Fibroblast of the conjunctiva (primary cell): ENCODE data around the gene KRT6C.
"Not testable (repeated sequence)": the region's sequence is repeated elsewhere in the genome, so short reads cannot be mapped to it uniquely, and the experiment has no call there.

ENCODE experiments used
- DNase-seq: peaks from one replicate; pipeline ENCODE4 v3.0.0-alpha.2; 2010; ENCODE audit warnings: low read depth

KRT6C gene

DNA sequence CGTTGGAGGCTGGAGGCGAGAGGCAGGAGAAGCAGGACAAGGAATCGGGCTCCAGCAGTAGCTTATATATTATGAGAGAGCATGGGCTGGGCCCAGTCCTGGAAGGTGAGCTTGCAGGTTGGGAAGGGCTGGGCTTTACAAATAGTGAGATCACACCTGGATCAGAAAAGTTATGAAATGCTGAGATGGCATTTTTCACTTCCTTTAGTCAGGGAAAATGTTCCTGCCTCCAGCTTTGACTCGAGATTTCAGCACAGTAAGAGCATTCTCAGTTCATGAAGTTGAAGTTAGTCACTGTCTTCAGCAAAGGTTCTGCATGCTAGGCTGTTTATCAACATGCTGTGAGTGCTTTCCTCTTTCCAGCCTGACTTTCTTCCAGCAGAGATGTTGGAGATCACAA lies at the start of gene KRT6C:
Gene KRT6C (minus strand): TSS at position 38 of the 400 bp plus-strand sequence. CDS start 68 bp downstream, outside the sequence.
- DNase-seq = no peak

DNA sequence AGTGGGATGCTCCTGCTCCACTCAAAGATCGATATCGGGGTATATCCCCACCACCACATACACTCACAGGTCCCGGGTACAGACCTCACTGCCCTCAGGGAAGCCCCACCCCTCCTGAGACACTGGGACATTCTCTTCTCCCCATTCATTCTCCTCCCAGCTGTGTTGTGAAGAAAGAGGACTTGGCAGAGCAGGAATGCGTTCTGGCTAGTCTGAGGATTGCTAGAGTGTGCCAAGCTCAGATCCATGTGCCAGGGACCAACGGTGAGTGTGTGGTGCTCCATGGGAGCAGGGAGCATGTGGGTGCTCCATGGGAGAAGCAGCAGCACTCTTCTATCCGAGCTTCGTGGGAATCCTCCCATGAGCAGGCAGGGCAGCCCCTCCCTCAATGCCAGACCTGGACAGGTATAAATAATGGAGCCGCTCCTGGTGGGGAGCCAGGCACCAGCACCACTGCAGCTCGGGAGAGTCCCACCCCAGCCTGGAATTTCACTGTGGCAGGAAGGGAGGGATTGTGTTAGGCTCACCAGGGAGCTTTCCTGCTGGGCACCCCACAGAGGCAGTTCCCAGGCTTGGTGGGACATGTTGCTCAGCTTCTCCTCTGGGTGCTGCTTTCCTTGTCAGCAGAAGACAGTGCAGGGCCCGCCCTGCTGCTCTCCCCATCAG lies 48.9 kb upstream of the KRT6C start:
- DNase-seq = no peak

DNA sequence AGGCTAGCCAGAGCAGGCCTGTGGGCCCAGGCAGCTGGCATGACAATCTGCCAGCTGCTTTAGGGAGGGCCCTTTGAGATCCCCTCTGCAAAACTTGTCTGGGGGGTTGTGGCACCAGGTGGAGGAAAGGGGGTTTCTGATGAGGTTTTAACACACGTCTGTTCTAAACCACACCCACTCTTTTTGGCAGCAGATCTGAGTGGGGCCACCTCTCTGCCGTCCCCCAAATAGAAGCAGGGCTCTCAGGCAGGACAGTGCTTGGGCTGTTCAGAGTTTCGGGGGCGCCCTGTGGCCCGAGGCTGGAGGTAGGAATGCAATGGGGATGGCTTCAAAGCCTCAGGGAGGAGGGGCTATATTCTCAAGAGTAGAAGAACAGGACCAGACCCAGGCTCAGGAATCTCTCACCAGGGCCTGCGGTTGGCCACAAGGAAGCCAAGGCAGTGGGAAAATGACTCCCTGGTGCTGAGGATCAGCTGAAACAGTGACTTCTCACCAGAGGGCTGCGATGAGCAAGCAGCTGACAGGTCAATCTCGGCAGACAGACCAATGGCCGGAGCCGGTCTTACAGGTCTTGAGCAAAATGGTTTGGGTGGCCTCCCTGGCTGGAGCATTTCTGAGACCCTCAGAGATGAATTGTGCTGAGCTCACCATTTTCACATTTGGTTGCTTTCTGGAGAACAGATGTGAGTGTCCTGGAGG lies 48.1 kb upstream of the KRT6C start:
- DNase-seq = no peak

DNA sequence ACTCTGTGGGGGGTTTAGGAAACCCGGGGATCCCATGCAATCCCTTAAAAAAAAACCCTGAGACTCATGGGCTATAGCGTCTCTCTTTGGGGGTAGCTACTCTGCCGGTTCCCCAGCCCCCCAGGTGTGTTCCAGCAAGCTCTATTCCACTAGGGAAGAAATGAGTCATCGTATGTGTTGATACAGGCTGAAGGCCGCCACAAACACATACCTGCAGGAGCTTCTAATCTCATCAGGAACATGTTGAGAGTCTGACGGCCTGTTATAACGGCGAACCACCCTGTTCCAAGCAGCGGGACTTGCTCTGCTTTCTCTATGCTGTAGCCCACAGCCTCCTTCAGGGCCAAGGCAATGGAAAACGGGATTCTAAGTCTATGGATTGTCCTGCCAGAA lies 47.6 kb upstream of the KRT6C start:
- DNase-seq = no peak

DNA sequence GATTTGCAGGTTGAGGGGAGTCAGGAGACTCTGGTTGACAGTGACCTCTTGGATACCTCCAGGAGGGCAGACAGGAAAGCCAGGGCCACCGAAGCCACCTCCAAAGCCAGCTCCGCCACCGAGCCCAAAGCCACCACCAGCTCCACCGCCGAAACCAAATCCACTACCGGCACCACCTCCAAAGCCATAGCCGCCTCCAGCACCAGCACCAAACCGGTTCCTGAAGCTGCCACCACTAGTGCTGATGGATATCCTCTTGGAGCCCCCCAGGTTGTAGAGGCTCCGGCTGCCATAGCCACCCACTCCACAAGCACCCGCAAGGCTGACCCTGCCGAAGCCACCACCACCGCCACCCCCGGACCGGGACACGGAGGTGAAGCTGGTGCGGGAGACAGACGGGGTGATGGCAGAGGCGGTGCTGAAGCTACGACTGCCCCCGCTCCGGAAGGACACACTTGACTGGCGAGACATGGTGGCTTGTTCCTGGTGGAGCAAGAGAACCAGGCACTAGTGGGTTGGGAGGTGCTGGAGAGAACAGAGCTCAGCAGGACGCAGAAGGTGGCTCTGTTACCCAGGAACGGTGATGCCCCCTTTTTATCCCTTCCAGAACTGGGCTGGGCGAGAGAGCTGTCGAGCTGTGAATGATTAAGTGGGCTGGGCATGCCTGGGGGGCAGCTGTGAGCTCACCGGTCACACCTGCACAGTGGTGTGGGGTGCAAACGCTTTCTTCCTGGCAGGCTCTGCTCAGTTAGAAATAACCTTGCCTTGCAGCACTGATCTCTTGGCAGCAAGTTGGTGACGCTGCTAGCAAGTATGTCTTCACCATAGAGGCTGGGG lies 46.4 kb upstream of the KRT6C start, which contains the start of gene KRT5:
Gene KRT5 (minus strand): TSS at position 569 of the 837 bp plus-strand sequence. CDS start 98 bp downstream, at position 471.
- no peak for DNase-seq

DNA sequence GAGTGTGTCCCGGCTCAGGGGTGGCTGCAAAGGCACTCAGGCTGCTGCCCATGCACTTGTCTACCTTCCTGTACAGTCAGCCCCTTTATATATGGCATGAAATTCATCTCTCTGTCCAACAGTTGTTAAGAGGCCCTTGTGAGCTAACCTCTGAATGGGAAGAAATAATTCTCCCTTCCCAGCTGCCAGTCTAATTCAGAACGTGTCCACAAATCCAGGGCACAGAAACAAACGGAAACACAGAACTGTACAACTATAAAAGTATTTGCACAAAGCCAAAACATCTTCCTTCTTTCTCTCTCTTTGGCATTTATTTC lies 45.7 kb upstream of the KRT6C start:
- DNase-seq = no peak

DNA sequence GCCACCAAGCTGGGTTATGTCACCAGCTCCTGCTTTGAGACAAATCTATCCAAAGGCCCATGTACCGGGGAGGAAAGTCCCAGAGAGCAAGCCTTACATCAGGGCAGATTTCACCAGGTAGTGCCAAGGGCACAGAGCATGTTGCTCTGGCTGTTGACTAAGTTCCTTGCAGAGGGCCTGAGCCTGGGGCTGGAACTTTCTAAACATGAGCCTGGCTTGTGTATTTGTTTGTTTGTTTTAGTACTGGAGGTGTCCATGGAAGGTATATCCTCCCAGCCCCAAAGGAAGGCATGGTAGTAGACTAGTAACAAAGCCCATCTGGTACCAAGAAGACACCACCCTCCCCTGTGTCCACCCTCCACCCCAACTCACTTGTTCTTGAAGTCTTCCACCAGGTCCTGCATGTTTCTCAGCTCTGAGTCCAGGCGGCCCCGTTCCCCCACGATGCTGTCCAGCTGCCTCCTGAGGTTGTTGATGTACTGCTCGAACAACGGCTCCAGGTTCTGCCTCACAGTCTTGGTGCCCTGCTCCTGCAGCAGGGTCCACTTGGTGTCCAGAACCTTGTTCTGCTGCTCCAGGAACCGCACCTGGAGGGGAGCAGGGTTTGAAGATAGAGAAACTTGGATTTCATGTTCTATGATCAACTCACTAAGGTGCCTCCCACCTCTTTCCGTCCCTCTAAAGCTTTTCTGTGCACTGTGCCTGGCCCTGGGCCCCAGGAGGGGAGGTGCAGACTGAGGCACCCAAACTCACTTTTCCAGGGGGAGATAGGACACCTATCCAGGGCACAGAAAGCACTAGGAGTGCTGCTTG lies 45.2 kb upstream of the KRT6C start:
- no peak for DNase-seq

DNA sequence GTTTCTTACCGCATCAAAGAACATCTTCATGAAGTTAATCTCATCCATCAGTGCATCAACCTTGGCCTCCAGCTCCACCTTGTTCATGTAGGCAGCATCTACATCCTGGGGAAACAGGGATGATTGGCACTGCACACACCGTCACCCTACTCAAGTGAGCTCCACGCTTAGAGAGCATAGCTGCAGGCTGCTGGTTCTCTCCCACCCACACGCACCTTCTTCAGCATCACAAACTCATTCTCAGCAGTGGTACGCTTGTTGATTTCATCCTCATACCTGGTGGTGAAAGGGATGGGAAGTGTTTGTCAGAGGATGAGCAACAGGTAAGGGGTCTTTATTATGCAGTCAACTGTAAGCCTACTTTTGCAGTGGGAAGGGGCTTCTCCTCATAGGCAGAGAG lies 44.3 kb upstream of the KRT6C start:
- no peak for DNase-seq

DNA sequence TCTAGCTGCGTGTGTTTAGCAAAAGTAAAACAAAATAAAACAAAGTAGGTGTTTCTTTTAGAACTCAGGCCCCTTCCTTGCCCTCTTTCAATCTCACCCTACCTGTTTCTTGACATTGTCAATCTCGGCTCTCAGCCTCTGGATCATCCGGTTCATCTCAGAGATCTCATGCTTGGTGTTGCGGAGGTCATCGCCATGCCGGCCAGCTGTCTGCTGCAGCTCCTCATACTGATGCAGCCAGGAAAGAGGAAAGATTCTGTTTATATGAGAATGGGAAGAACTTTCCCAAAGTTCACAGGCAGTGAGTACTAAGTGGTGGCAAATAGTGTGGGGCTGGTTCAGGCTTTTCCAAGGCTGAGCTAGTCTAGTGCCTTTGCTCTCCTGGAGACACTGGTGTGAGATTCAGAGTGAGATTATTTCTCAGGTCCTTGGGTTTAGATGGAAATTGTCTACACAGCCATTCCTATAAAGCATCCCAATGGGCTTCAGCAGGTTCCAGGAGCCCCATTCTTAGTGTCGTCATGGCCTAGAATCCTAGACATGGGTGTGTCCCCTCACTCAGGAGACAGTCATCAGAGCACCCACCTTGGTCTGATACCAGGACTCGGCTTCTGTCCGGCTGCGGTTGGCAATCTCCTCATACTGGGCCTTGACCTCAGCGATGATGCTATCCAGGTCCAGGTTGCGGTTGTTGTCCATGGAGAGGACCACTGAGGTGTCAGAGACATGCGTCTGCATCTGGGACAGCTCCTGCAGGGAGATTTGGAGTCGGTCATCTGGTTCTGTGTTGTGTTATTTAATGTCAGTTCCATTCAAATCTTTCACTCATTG lies 43.6 kb upstream of the KRT6C start:
- no peak for DNase-seq

DNA sequence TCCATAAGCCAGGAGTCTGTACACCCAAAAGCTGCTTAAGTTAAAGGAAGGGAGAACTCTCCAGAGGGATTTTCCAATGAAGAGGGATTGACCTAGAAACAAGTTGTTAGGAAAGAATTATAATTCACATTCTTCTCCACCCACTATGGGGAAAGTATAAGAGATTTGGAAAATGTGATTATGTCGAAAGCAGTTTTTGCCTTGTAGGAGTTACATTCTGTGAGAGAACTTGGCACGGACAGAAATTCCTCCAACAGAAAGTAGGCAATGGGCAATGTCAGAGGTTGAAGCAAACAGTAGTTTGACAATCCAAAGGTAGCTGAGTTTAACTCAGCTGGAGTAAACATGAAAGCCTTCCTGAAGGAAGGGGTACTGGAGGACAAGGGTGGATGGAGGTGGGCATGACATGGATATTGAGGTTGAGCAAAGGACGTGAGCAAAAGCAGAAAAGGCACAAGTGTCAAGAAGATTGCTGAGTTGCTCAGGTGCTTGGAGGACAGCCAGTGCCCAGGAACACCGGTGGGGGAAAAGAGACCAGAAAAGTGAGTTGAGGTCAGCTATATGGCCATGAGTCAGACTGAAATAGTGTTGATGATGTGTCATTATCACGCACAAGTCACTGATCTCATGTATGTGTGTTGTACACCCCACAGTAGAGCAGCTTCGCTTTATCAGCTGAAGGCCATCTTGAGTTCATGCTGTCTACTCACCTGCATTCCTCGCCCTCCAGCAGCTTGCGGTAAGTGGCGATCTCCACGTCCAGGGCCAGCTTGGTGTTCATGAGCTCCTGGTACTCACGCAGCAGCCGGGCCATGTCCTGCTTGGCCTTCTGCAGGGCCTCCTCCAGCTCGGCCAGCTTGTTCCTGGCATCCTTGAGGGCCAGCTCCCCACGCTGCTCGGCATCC lies 42.6 kb upstream of the KRT6C start:
- no peak for DNase-seq

DNA sequence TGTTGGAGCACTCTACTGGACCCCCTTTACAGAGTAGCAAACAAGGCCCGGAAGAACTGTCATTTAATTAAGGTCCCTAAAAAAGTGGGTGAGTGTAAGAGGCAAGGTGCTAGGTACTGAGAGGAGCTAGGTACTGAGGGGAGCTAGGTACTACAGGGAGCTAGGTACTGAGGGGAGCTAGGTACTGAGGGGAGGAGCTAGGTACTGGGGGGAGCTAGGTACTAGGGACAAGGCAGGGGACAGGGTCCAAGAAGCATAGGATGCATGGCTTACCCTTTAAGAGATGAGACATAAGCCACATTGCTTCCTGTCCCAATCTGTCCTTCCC lies 41.7 kb upstream of the KRT6C start:
- DNase-seq = no peak

DNA sequence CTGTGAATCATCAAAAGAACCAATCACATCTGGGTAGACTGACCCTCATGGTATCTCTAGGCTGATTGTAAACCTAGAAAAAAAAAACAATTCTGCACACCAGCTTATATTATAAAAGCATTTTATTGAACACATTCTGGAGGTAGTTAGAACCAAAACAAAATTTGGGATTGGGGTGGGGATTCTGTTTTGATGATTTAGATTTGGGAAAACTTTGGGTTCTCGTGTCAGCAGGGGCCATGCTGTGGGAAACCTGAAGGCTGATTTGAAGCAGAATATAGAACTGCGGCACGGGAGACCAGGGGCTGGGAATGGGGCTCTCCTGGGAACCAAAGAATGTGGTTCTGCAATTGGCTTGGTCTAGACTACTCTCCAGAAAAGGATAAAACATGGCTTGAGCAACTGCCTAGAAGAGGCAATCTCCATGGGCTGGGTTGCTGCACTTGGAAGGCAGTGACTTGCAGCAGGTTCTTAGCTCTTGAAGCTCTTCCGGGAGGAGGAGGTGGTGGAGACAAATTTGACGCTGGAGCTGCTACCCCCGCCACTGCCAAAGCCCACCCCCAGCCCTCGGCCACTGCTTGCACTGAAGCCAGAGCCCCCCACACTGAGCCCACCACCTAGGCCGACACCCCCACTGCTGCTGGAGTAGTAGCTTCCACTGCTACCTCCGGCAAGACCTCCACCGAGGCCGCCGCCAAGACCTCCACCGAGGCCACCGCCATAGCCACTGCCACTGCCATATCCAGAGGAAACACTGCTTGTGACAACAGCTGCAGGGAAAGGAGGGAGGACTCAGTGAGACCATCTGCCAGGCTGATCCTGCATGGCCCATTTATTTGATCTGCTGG lies 41.1 kb upstream of the KRT6C start:
- DNase-seq = no peak

DNA sequence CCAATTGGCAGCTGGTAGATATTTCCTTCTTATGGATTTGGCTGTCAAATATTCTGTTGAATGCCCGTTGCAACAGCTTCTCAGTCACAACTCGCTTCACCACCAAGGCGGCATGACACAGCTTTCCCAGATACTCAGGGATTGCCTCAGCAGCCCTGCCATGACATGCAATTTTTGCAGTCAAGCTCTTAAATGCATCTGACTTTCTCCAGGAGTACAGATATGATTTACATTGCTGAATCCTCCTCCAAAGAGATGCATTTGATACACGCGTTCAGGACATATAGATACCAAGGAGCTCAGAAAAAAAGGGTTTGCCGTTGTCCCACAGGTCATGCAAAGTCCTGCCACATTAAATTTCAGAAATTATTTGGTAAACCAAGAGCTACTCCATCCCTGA lies 40.1 kb upstream of the KRT6C start:
- DNase-seq = no peak

DNA sequence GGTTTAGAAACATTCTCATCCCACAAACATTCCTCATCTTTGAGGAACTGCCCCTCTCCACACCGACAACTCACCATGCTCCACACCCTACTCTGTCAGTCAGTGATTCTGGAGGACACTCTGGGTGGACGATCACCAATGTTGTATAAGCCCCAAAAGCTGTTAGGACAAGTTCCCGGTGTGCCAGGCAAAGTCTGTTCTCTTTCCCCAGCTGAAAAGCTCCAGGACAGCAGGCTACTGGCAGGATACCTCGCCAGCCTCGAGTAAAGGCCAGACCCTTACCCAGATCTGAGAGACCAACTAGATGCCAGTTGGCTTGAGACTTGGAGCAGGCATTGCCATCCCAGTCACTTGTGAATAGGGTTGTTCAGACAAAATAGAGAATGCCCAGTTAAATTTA lies 34.6 kb upstream of the KRT6C start:
- no peak for DNase-seq

DNA sequence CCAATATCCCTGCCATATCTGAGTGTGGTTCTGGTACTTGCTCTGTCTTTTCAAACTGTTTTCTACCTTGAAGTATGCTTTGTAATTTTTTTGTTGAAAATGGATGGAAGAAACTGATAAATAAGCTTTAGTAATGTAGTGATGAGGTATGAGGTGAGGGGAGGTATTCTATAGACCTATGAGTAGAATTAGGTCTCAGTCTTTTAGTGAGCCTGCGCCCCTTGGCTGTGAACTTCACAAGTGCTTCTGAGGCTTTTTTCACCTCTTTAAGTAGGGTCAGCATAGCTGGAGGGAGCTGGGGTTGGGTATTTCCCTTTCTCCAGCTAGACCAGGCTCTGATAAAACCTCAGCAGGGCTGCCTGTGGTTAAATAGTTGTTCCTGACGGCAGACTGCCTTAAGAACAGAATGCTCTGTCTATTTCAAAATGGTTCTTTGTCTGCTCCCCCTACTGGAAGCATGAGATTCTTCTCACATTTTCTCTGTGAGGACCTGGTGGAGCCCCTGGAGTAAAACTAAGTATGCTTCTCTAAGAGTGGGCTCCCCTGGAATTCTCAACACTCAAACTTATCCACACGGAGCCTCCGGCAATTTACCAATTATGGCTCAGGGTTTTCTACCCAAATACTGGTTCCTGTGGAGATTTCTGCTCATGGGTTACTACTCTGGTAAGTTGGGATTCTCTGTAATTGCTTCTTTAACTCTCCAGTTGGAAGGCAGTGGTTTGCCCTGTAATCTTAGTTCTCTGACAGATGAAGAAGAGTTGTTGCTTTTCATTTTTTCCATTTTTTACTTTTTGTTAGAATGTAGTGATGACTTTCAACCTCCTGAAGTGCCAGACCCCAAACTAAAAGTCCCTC lies 33.5 kb upstream of the KRT6C start:
- DNase-seq = no peak

DNA sequence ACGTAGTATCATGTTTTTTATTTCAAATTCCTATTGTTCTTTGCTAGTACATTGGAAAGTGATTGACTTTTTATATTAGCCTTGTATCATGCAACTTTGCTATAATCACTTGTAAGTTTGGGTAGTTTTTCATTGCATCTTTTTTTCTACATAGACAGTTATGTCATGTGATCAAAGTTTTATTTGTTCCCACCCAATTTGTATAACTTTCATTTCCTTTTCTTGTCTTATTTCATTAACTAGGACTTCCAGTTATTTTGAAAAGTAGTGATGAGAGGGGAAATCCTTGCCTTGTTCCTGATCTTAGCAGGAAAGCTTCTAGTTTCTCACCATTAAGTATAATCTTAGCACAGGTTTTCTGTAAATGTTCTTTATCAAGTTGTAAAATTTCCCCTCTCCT lies 29.3 kb upstream of the KRT6C start:
- no peak for DNase-seq

DNA sequence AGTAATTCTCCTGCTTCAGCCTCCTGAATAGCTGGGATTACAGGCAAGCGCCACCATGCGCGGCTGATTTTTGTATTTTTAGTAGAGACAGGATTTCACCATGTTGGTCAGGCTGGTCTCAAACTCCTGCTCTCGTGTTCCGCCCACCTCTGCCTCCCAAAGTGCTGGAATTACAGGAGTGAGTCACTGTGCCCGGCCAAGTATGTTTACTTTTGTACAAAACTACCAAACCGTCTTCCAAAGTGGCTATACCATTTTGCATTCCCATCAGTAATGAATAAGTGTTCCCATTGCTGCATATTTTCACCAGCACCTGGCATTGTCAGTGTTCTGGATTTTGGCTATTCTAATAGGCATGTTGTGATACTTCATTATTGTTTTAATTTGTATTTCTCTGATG lies 27.9 kb upstream of the KRT6C start:
- DNase-seq = no peak

DNA sequence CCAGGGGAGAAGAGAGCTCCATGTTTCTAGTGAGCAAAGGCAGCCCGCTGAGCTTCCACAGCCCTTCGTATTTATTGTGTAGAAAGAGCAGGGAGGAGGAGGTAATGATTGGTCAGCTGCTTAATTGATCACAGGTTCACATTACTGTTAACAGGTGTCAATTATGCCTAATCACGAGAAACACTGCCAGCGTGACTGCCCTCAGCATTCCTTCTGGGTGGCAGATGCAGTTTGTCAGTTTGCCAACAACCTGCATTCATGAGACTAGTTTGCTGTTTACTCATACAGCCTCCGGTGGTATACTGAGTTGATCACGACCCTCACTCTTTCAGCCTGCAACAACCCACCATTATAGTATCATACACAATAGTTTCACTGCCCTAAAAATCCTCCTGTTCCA lies 27.0 kb upstream of the KRT6C start:
- not testable (repeated sequence) for DNase-seq
